Measurements from ENCODE around the gene GOLGA8N. TPM values are rescaled to one million over a fixed set of nuclear protein-coding genes. Genes with fewer than 3 reads are reported as not detected.

GOLGA8N gene
- total and polyA plus RNA-seq, 4 donors, result 1.1 to 6.8 (median 3.0) TPM

DNA sequence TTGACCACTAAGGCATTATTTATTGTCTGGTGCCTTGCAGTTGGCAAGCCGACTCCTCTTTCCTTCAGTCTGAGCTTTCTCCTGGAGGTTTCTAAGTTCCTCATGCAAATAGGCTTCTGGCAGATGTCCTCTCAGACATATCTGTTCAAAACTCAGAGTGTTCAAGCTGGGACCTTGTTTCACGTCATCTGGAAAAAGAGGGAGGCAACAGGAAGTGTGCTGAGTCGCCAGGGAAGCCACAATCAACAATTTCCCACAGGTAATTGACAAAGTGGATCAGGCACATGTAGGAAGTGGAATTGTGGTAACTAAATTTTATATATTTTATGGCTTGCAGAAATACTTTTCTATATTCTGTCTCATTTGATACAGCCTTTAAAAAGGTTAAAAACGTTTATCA lies 62.8 kb downstream of the GOLGA8N start:
- Histone ChIP-seq H3K27ac (ENCODE audit: low read depth in 1 of 2, low read length in 2 of 2) (no peak overlapping the region), H3K9me3 (ENCODE audit: control insufficient read depth in 4 of 4, low read length in 3 of 4) (no peaks in the 10 kb centered on the region), H3K9ac (ENCODE audit: low read depth in 1 of 2, low read length in 2 of 2) (no peak overlapping the region), H3K27me3 (ENCODE audit: control insufficient read depth in 4 of 4, insufficient read depth in 4 of 4, low read length in 3 of 4) (no peaks in the 10 kb centered on the region), H3K4me3 (ENCODE audit: low read depth in 1 of 3, low read length in 3 of 3) (no peak overlapping the region), H3K36me3 (ENCODE audit: control insufficient read depth in 4 of 4, insufficient read depth in 3 of 4, low read depth in 1 of 4, low read length in 3 of 4) (no peaks in the 10 kb centered on the region), H3K4me1 (ENCODE audit: control insufficient read depth in 4 of 4, insufficient read depth in 4 of 4, low read length in 3 of 4) (peaks cover 0 to 9% (median 0%) of the 10 kb centered on the region in 4 donors)
- TF ChIP-seq RXRA (IDR thresholded peaks at IDR 0.05), result no peak
- no peak for TF ChIP-seq JUND (IDR thresholded peaks at IDR 0.05)
- TF ChIP-seq TAF1 (conservative IDR thresholded peaks at IDR 0.05), result no peak
- no peak for TF ChIP-seq HNF4G (IDR thresholded peaks at IDR 0.05)
- TF ChIP-seq NR2F2 (IDR thresholded peaks at IDR 0.05), result no peak
- TF ChIP-seq EGR1 (IDR thresholded peaks at IDR 0.05; ENCODE audit: low read depth in 2 of 2), result no peak
- no peak for TF ChIP-seq ATF3 (IDR thresholded peaks at IDR 0.05)
- TF ChIP-seq FOXA2 (IDR thresholded peaks at IDR 0.05), result no peak
- TF ChIP-seq ZBTB33 (IDR thresholded peaks at IDR 0.05), result no peak
- TF ChIP-seq, protein P1, sequence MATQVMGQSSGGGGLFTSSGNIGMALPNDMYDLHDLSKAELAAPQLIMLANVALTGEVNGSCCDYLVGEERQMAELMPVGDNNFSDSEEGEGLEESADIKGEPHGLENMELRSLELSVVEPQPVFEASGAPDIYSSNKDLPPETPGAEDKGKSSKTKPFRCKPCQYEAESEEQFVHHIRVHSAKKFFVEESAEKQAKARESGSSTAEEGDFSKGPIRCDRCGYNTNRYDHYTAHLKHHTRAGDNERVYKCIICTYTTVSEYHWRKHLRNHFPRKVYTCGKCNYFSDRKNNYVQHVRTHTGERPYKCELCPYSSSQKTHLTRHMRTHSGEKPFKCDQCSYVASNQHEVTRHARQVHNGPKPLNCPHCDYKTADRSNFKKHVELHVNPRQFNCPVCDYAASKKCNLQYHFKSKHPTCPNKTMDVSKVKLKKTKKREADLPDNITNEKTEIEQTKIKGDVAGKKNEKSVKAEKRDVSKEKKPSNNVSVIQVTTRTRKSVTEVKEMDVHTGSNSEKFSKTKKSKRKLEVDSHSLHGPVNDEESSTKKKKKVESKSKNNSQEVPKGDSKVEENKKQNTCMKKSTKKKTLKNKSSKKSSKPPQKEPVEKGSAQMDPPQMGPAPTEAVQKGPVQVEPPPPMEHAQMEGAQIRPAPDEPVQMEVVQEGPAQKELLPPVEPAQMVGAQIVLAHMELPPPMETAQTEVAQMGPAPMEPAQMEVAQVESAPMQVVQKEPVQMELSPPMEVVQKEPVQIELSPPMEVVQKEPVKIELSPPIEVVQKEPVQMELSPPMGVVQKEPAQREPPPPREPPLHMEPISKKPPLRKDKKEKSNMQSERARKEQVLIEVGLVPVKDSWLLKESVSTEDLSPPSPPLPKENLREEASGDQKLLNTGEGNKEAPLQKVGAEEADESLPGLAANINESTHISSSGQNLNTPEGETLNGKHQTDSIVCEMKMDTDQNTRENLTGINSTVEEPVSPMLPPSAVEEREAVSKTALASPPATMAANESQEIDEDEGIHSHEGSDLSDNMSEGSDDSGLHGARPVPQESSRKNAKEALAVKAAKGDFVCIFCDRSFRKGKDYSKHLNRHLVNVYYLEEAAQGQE (IDR thresholded peaks at IDR 0.05), result no peak
- TF ChIP-seq, protein P2, sequence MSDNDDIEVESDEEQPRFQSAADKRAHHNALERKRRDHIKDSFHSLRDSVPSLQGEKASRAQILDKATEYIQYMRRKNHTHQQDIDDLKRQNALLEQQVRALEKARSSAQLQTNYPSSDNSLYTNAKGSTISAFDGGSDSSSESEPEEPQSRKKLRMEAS (IDR thresholded peaks at IDR 0.05), result no peak
- TF ChIP-seq GABPA (IDR thresholded peaks at IDR 0.05 in 1 of 2, conservative IDR thresholded peaks at IDR 0.05 in 1 of 2), result no peak
- no peak for TF ChIP-seq FOXA1 (IDR thresholded peaks at IDR 0.05)
- TF ChIP-seq SP1 (IDR thresholded peaks at IDR 0.05), result no peak
- DNase-seq (ENCODE audit: low spot score), result no peak
- 70% methylated on average over 4 of the region's 4 CpGs for WGBS

DNA sequence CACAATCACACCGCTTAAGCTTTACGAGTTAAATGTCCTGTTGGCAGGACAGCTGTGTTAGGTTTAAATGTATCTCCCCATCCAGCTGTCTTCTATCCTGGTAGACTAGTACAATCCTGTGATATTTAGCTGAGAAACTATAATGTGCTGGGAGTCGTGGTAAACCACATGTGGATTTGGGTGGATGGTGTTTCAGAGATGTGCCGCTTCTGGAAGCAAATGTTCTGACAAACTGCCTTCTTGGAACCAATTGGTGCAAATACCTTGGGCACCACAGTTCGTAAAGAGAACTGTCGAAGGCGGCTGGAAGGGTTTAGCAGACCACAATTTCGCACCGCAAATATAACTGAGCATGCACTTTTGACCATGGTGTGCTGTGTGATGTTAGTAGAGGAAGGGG lies 63.2 kb downstream of the GOLGA8N start:
- TF ChIP-seq ZBTB33 (IDR thresholded peaks at IDR 0.05) (no peak), RAD21 (IDR thresholded peaks at IDR 0.05) (no peak), JUND (IDR thresholded peaks at IDR 0.05) (no peak), FOXA2 (IDR thresholded peaks at IDR 0.05) (no peak), RXRA (IDR thresholded peaks at IDR 0.05) (no peak), HNF4A (conservative IDR thresholded peaks at IDR 0.05) (no peak), ATF3 (IDR thresholded peaks at IDR 0.05) (no peak)
- TF ChIP-seq, protein P1 (IDR thresholded peaks at IDR 0.05), result no peak
- Histone ChIP-seq H3K4me1 (ENCODE audit: control insufficient read depth in 4 of 4, insufficient read depth in 4 of 4, low read length in 3 of 4) (peaks cover 0 to 6% (median 0%) of the 10 kb centered on the region in 4 donors), H3K27ac (ENCODE audit: low read depth in 1 of 2, low read length in 2 of 2) (no peak overlapping the region), H3K9ac (ENCODE audit: low read depth in 1 of 2, low read length in 2 of 2) (no peak overlapping the region), H3K9me3 (ENCODE audit: control insufficient read depth in 4 of 4, low read length in 3 of 4) (no peaks in the 10 kb centered on the region), H3K36me3 (ENCODE audit: control insufficient read depth in 4 of 4, insufficient read depth in 3 of 4, low read depth in 1 of 4, low read length in 3 of 4) (no peaks in the 10 kb centered on the region), H3K4me3 (ENCODE audit: low read depth in 1 of 3, low read length in 3 of 3) (no peak overlapping the region), H3K27me3 (ENCODE audit: control insufficient read depth in 4 of 4, insufficient read depth in 4 of 4, low read length in 3 of 4) (no peaks in the 10 kb centered on the region)
- 95% methylated on average over 9 of the region's 9 CpGs for WGBS
- DNase-seq (ENCODE audit: low spot score), result no peak

All from liver (tissue), 9 donors.